GM18508 (cell line): ENCODE results near the gene EPHA10.
"Not testable (repeated sequence)": the region's sequence is repeated elsewhere in the genome, so short reads cannot be mapped to it uniquely, and the experiment has no call there.

Experiments
- ATAC-seq: cut with Tn5 transposase; IDR thresholded peaks from one replicate; pipeline ENCODE4 v1.9.1; 2021; ENCODE audit warnings: moderate number of reproducible peaks; ENCODE audit not compliant: insufficient read depth, unreplicated experiment

Gene EPHA10

DNA sequence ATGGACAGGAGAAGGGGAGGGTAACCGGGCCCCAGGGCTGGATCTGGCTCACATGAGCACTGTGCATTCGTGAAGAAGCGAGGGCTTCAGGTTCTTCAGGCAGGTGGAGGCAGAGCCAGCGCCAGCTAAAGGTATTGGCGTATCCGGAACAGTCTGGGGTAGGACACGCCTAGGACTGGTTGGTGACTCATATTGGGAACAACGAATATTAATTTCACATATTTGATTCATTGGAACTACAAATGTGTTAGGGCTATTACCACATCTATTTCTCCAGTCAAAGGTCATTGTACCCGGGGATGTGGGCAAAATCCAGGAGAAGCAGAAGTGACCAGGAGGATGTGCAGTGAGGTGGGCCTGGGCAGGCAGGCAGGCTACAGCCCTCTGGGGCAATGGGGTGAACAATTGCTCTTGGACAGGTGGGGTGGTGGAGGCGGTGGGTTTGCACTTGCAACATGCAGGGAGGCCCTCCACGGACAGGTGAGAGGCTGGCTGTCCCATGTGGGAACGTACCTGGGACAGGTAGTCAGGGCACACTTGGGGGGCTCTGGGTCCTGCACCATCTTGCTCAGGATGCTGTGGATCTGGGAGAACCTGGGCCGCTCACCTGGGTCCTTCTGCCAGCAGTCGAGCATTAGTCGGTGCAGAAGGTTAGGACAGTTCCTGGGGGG is 45.9 kb downstream of the EPHA10 start:
- ATAC-seq, result no peak

DNA sequence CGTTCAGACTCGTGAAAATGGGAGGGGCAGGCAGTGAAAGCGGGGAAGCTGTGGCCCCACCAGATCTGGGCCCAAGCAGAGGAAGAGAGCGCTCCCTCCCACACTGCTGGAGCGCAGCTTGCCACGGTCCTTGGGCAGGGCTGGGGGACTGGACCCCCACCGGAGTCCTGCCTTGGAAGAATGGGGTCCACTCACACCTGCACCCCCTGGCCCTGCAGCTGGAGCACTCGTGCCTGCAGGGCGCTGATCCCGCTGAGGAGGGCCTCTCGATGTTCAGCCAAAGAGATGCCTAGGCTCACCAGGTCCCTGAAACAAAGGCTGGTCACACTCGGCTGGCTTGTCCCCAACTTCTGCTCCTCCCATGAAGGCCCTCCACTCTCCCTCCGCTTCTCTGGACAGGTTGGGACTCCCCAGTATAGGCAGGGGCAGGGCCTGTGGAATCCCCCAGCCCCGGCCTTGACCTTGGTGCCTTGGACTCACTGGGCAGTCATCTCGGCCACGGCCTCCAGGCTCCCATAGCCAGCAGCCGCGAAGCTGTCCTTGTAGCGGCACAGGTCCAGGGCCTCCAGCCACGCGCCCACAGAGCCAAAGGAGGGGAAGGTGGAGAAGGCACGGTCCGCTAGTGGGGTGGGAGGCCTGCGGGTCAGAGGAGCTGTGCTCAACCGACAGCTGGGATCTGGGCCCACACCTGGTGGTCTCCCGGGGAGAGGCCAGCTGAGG is 46.6 kb downstream of the EPHA10 start:
- no peak for ATAC-seq

GRCh38 chr1:37717631-37718030 is 47.3 kb downstream of the EPHA10 start:
- ATAC-seq, result no peak

GRCh38 chr1:37716321-37716720 is 48.6 kb downstream of the EPHA10 start:
- ATAC-seq, result no peak

GRCh38 chr1:37714689-37715088 is 50.2 kb downstream of the EPHA10 start:
- no peak for ATAC-seq

GRCh38 chr1:37714226-37714625 is 50.7 kb downstream of the EPHA10 start:
- ATAC-seq, result no peak

- ATAC-seq, result no peak
Measured at GRCh38 chr1:37708471-37708870, 56.4 kb downstream of the EPHA10 start.

GRCh38 chr1:37705399-37705798 is 59.5 kb downstream of the EPHA10 start:
- ATAC-seq, result no peak

GRCh38 chr1:37704966-37705365 is 60.0 kb downstream of the EPHA10 start:
- no peak for ATAC-seq

DNA sequence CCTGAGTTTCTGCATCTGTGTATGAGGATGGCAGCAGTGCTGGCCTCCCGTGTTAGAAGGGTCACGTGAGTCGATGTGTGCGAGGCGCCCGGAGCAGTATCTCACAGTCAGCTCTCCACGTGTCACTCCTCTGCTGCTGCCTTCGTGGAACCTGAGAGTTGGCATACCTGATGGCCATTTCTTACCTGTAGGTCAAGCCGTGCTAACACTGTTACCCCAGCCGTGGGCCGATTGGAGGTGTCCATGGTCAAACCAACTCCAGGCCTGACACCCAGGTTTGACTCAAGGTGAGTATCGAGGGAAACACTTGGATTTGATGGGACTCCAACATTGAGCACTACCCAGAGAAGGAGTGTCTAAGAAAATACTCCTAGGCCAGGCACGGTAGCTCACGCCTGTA is 61.9 kb downstream of the EPHA10 start:
- ATAC-seq, result no peak

- ATAC-seq, result no peak
Measured at GRCh38 chr1:37701051-37701450, 63.9 kb downstream of the EPHA10 start.

DNA sequence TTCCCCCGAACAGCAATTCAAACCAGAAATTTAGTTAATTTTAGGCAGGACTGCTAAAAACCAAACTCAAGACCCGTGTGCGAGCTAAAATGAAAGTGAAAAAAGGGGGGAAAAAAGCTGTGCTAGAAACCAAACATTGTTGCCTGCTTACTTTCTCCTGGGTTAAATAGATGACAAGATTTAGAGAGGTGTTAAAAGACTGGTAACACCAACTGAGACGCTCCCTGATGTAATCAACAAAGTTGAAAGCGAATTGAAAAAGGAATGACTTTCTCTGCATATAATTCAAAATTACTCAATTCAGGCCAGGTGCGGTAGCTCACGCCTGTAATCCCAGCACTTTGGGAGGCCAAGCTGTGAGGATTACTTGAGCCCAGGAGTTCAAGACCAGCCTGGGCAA is 65.8 kb downstream of the EPHA10 start:
- no peak for ATAC-seq

DNA sequence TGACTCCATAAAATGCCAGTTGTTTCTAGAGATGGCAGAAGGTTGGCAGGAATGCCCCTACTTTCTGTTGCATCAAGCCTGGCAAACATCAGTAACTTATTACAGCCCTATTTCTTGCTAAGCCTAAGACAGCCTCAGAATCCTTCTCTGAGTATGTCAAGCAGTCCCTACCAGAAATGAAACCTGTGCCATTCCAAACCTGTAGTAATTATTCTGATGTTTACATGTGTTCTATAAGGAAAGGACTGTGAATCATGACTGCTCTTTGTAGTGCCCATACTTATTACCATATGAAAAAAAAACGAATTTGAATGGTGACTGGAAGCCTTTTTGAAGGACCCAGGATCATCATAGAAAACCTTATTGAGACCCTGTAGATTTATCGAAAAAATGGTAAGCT is 67.2 kb downstream of the EPHA10 start:
- no peak for ATAC-seq

DNA sequence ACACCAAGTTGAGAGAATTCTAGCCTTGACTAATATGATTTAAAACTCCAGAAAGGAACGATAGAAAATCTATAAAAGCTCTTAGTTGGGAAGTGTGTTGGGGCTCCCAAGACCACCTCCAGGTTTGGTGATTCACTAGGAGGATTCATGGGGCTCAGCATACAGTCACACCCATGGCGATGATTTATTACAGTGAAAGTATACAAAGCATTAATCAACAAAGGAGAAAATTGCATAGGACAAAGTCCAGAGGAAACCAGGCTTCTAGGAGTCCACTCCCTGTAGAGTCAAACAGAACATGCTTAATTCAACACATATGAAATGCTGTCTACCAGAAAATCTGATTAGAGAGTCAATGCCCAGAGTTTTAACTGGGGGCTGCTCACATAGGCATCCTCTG is 67.8 kb downstream of the EPHA10 start:
- ATAC-seq, result no peak

- no peak for ATAC-seq
Measured at GRCh38 chr1:37692834-37693175, 72.1 kb downstream of the EPHA10 start.

GRCh38 chr1:37692078-37692833 is 72.7 kb downstream of the EPHA10 start, which contains the start of gene CDCA8:
Gene CDCA8, plus strand, starts transcription at chr1:37692516. Its CDS starts 175 bp downstream, at chr1:37692691.
- ATAC-seq, result peak; percentile 65

DNA sequence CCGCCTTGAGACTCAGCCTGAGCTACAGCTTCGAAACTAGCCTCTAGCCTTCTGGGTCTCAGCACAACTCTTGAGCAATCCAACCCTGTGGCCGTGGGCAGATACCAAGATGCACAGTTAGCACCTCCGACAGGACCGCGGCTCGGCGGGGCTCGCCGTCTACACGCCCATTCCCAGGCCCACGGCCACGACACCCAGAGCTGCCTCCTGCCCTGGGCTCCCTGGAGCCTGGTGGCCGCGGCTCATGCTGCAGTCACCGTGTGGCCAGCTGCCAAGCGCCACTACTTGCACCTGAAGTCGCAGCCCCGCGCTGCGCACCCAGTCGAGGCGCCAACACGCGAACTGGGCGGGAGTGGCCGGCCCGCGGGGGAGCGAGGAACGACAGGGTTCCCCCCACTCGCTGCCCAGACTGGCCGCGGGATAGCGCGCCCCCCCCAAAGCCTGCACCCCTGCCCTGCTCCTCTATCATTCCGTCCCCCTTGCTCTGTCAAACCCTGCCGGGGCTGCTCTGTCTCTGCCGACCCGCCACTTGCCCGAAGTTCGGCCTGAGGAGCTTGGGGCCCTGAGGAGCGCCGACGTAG is 73.3 kb downstream of the EPHA10 start:
- no peak for ATAC-seq

GRCh38 chr1:37688926-37689325 is 76.0 kb downstream of the EPHA10 start:
- no peak for ATAC-seq

- ATAC-seq, result not testable (repeated sequence)
Measured at GRCh38 chr1:37687764-37688163, 77.2 kb downstream of the EPHA10 start.

- no peak for ATAC-seq
Measured at GRCh38 chr1:37685722-37686121, 79.2 kb downstream of the EPHA10 start.

GRCh38 chr1:37684182-37684581 is 80.7 kb downstream of the EPHA10 start:
- not testable (repeated sequence) for ATAC-seq
